IMR-90 (cell line): ENCODE data around the gene COL23A1. TPM values are rescaled to one million over a fixed set of nuclear protein-coding genes. Genes with fewer than 3 reads are reported as not detected.
A peak's percentile ranks its signal among the peaks of the same experiment; 100 is the strongest.

Experiments used
- ATAC-seq: fragments of 200-7000 bp; cut with Tn5 transposase; 2 replicates; pipeline ENCODE4 v1.9.1; 2020; ENCODE audit warnings: low read depth, mild to moderate bottlenecking, moderate library complexity
- BruUV-seq: library from RNA; stranded (reverse); fragments of 400-500 nt; replicated peaks from 2 replicates; lab custom pipeline; 2021; lab: Mats Ljungman, UMichigan
- CTCF ChIA-PET: fragments of 300-600 bp; formaldehyde crosslinking; extraction: SDS; loops from one replicate; lab custom pipeline; 2021; ENCODE audit warnings: antibody characterized with exemption; lab: Yijun Ruan, JAX
- POLR2A ChIA-PET: fragments of 300-600 bp; sonication (Branson Sonifier 250); formaldehyde crosslinking; loops from one replicate; lab custom pipeline; 2022; ENCODE audit warnings: antibody characterized with exemption; ENCODE audit not compliant: unreplicated experiment; lab: Charles Lee
- DNase-seq: peaks from one replicate; pipeline ENCODE4 v3.0.0; 2013
- H2AFZ ChIP-seq: replicated peaks from 2 replicates; pipeline ENCODE3; 2013; ENCODE audit warnings: low read length, mild to moderate bottlenecking; ENCODE audit not compliant: poor library complexity
- H2AK5ac ChIP-seq: 2 replicates; pipeline ENCODE4 v1.6.1; 2013; ENCODE audit warnings: low read depth, low read length, inconsistent platforms
- H2AK9ac ChIP-seq: replicated peaks from 2 replicates; pipeline ENCODE3; 2013; ENCODE audit warnings: mild to moderate bottlenecking, low read depth, low read length, moderate library complexity; ENCODE audit not compliant: poor library complexity
- H2BK120ac ChIP-seq: 2 replicates; pipeline ENCODE4 v1.6.1; 2013; ENCODE audit warnings: low read depth, low read length, inconsistent platforms
- H2BK15ac ChIP-seq: 3 replicates; pipeline ENCODE4 v1.6.1; 2013; ENCODE audit warnings: low read depth, low read length, inconsistent platforms
- H2BK20ac ChIP-seq: 2 replicates; pipeline ENCODE4 v1.6.1; 2013; ENCODE audit warnings: low read depth, mild to moderate bottlenecking, inconsistent platforms, low read length, moderate library complexity
- H2BK5ac ChIP-seq: 2 replicates; pipeline ENCODE4 v1.6.1; 2013; ENCODE audit warnings: mild to moderate bottlenecking, low read depth, low read length, inconsistent platforms; ENCODE audit not compliant: poor library complexity, severe bottlenecking
- H3K14ac ChIP-seq: replicated peaks from 2 replicates; pipeline ENCODE4 v1.6.1; 2013; ENCODE audit warnings: low read depth, low read length, inconsistent platforms
- H3K18ac ChIP-seq: 2 replicates; pipeline ENCODE4 v1.6.1; 2013; ENCODE audit warnings: low read depth, low read length, control low read depth
- H3K23ac ChIP-seq: 2 replicates; pipeline ENCODE4 v1.6.1; 2013; ENCODE audit warnings: low read depth, low read length, inconsistent platforms
- H3K27ac ChIP-seq: 2 replicates; pipeline ENCODE4 v1.5.1; 2013; ENCODE audit warnings: mild to moderate bottlenecking, control low read depth, low read length; ENCODE audit not compliant: insufficient read depth
- H3K27me3 ChIP-seq: 2 replicates; pipeline ENCODE4 v1.6.1; 2013; ENCODE audit warnings: low read length; ENCODE audit not compliant: control insufficient read depth, insufficient read depth
- H3K36me3 ChIP-seq: 2 replicates; pipeline ENCODE4 v1.6.1; 2013; ENCODE audit warnings: low read length, mixed read lengths; ENCODE audit not compliant: control insufficient read depth, insufficient read depth
- H3K4ac ChIP-seq: 2 replicates; pipeline ENCODE4 v1.6.1; 2013; ENCODE audit warnings: low read depth, low read length, inconsistent platforms
- H3K4me1 ChIP-seq: 2 replicates; pipeline ENCODE4 v1.6.1; 2013; ENCODE audit warnings: low read length, mixed read lengths; ENCODE audit not compliant: control insufficient read depth, insufficient read depth
- H3K4me2 ChIP-seq: 2 replicates; pipeline ENCODE4 v1.6.1; 2013; ENCODE audit warnings: low read depth, mild to moderate bottlenecking, control low read depth, low read length, moderate library complexity
- H3K4me3 ChIP-seq: 2 replicates; pipeline ENCODE4 v1.5.1; 2013; ENCODE audit warnings: low read depth, mild to moderate bottlenecking, control low read depth, low read length, moderate library complexity; ENCODE audit not compliant: insufficient read depth
- H3K56ac ChIP-seq: 2 replicates; pipeline ENCODE4 v1.6.1; 2013; ENCODE audit warnings: low read length, inconsistent platforms; ENCODE audit not compliant: insufficient read depth; ENCODE audit errors: extremely low read depth
- H3K79me1 ChIP-seq, 2 experiments: 2 replicates each; pipeline ENCODE4 v1.6.1; 2013; ENCODE audit warnings: low read length in 2 of 2, inconsistent platforms in 1 of 2, low read depth in 1 of 2
- H3K9ac ChIP-seq: 2 replicates; pipeline ENCODE4 v1.6.1; 2013; ENCODE audit warnings: low read depth, low read length, control low read depth
- H3K9me1 ChIP-seq: 2 replicates; pipeline ENCODE4 v1.6.1; 2013; ENCODE audit warnings: low read length, inconsistent platforms; ENCODE audit not compliant: insufficient read depth
- H3K9me3 ChIP-seq: 2 replicates; pipeline ENCODE4 v1.6.1; 2013; ENCODE audit warnings: low read length; ENCODE audit not compliant: control insufficient read depth, insufficient read depth
- H4K20me1 ChIP-seq: 2 replicates; pipeline ENCODE4 v1.6.1; 2013; ENCODE audit warnings: low read length, inconsistent platforms; ENCODE audit not compliant: insufficient read depth
- H4K5ac ChIP-seq: 2 replicates; pipeline ENCODE4 v1.6.1; 2013; ENCODE audit warnings: mild to moderate bottlenecking, low read depth, low read length, control low read depth
- H4K8ac ChIP-seq, 2 experiments: 2 replicates each; pipeline ENCODE4 v1.6.1; 2013; ENCODE audit warnings: low read depth in 2 of 2, low read length in 2 of 2, control low read depth in 1 of 2, inconsistent platforms in 1 of 2
- H4K91ac ChIP-seq: 2 replicates; pipeline ENCODE4 v1.6.1; 2013; ENCODE audit warnings: low read depth, low read length, inconsistent platforms; ENCODE audit not compliant: insufficient read depth
- CHD1 ChIP-seq: IDR thresholded peaks from 2 replicates; pipeline ENCODE4 v1.6.1; 2012; ENCODE audit warnings: low read depth, low read length, improper control_type of control experiment
- SMC3 ChIP-seq: fragments of 150-350 bp; IDR thresholded peaks from 2 replicates; pipeline ENCODE4 v1.6.1; 2016; ENCODE audit warnings: low read depth, mild to moderate bottlenecking, antibody characterized with exemption, low read length, moderate library complexity
- WGBS, 2 experiments: methylation state at CpG; one replicate each; pipeline versions ENCODE4 v1.1.5 to v1.1.7; 2013; ENCODE audit warnings: missing lambda C conversion rate in 2 of 2; ENCODE audit not compliant: insufficient read length in 1 of 2; ENCODE audit errors: extremely low coverage in 2 of 2; 5-methylcytosine and 5-hydroxymethylcytosine counted together
- dilution Hi-C: fragments of 300-500 bp; cut with HindIII; formaldehyde crosslinking; loops from one replicate; pipeline ENCODE4 v1.14.3; 2018; ENCODE audit warnings: low sequenced_read_pairs; ENCODE audit not compliant: unreplicated experiment
- in situ Hi-C: fragments of 300-500 bp; cut with MboI; formaldehyde crosslinking; loops from 3 replicates; pipeline ENCODE4 v1.14.3; 2019; ENCODE audit warnings: low sequenced_read_pairs, inconsistent platforms, mixed read lengths
- intact Hi-C: fragments of 100-400 bp; cut with micrococcal nuclease; formaldehyde crosslinking; loops from 2 replicates; pipeline ENCODE4 v1.10.0; 2022
- polyA plus RNA-seq, 3 experiments: library from polyadenylated mRNA; depleted of rRNA; stranded (reverse); fragments of >200 nt; gene quantifications; 2 replicates each; pipeline ENCODE4 v1.2.3, GENCODE V29; 2012; ENCODE audit warnings: low replicate concordance in 1 of 3
- total RNA-seq: library from RNA; depleted of rRNA; stranded (reverse); fragments of >200 nt; gene quantifications from 2 replicates; pipeline ENCODE4 v1.2.3, GENCODE V29; 2012

COL23A1 gene
- total and polyA plus RNA-seq, 2 of the 4 experiments (the other 2 are of a cell fraction), result not detected

- Histone ChIP-seq H4K5ac (no peak overlapping the region), H3K27ac (no peak overlapping the region), H2BK120ac (no peak overlapping the region), H2AFZ (peak overlapping the region; percentile 43), H2BK15ac (no peak overlapping the region), H3K56ac (no peak overlapping the region), H4K91ac (no peak overlapping the region), H3K9ac (no peak overlapping the region), H3K14ac (no peak overlapping the region), H2BK5ac (no peak overlapping the region), H3K4me3 (no peak overlapping the region), H3K23ac (no peak overlapping the region), H2AK5ac (no peak overlapping the region), H3K27me3 (no peaks in the 10 kb centered on the region; the same call in 1 of the 2 replicates), H3K4me1 (no peaks in the 10 kb centered on the region), H3K79me1 (no peaks in the 10 kb centered on the region), H2BK20ac (no peak overlapping the region), H3K4ac (no peak overlapping the region), H3K36me3 (no peaks in the 10 kb centered on the region), H3K4me2 (no peak overlapping the region), H4K20me1 (no peaks in the 10 kb centered on the region), H2AK9ac (no peak overlapping the region), H3K9me1 (no peaks in the 10 kb centered on the region), H4K8ac (no peak overlapping the region), H3K18ac (no peak overlapping the region), H3K9me3 (peaks cover 11% of the 10 kb centered on the region)
- ChIA-PET POLR2A (no interaction called here), CTCF (no interaction called here)
- DNase-seq (no peak), ATAC-seq (no peak)
- 75% methylated on average over 3 of the region's 10 CpGs; no CpG with 5 or more reads in 1 of the 2 experiments for WGBS, 2 experiments
- no TSS peak for BruUV-seq
- intact Hi-C loops (no loop called here), dilution Hi-C loops (no loop called here), in situ Hi-C loops (no loop called here)
- no peak for TF ChIP-seq SMC3
- TF ChIP-seq CHD1, result no peak
Observed at GRCh38 chr5:178341851-178342140, 248.4 kb downstream of the COL23A1 start.
